GM21526 (cell line): ENCODE measurements around the gene FMOD.

ENCODE experiments used
- ATAC-seq: cut with Tn5 transposase; IDR thresholded peaks from one replicate; pipeline ENCODE4 v1.9.1; 2021; ENCODE audit warnings: moderate library complexity; ENCODE audit not compliant: unreplicated experiment, low FRiP score

Gene FMOD

DNA sequence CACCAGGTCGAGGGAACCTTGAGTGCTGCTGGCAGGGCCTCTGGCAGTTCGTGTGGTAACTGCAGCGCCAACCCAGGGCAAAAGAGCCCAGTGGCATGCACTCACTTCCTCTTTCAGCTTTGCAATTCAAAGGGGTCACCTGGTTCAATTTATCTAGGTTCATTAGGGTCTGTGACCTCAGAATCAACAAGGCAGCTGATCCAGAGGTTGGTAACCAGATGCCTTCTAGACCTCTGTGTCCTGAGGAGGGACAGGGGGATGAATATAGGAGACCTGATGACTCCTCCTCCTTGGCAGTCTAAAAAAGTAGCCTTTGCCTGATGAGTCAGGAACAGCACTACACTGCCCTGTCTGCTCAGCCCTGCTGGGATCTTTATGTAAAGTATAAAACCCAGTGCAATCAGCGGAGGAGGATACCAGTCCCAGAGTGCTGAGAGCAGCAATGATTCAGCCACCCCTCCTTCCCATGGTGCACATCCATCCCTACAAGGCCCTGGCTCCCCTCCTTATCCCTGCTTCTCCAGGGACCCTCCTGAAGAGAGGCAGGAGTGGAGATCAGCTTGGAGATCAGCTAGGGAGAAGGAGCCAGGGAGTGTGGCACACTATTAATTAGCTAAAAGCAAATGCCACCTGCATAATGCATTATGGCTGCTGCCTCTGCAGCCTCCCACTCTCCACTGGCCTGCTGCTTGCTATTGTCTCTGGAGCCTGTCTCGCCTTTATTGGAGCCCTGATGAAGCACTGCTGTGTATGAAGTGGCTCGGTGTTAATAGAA, 11.2 kb upstream of the FMOD start:
- ATAC-seq = no peak

DNA sequence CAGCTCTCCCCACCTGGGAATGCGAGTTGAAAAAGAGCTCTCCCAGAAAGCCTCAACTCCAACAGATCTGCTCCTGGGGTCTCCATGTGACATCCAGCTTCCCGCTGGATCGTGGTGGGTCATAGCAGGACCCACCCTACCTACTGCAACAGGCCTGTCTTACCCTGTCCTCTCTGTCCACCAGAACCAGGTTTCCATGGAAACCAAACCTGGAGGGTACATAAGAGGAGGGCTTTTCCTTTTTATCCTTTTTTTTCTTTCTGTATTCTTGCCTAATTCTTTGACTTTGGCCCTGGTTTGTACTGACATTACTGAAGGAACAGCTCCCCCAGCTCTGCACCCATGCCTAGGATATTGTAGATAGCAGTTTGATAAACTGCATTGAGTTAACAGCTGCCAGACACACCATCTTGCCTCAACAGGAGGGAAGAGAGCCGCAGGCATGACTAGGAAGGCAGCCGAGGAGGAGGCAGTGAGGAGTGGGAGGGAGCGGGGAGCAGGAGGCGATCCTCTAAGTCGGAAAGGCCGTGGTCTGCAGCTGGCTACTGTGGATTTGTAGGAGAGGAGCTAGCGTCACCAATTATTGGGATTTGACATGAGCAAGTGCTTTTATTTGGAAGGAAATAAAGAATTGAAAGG, 9.7 kb upstream of the FMOD start:
- ATAC-seq = no peak

DNA sequence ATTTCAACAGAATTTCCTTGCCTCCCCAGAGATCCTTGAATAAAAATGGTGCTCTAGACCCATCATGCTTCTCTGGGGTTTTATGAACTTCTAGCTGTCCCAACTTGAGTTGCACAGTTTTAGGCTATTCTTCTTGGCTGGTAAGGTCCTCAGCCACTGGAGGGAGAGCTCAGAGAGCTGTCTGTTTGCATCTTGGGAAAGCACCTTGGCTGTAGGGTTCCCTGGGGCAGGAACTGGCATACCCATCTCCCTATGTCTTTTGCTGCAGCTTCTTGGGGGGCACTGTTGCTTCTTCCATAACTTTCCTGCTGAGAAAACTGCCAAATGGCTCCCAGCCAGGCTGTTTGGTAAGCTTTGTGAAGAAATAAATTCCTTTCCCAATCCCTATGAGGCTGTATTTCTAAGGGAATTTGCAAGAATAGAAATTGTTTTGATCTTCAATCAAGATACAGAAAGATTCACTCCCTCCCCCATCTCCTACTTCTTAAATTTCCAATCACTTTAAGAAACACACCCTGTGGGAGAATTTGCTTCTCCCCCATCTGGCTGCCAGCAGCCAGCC, 8.2 kb upstream of the FMOD start:
- ATAC-seq = no peak

DNA sequence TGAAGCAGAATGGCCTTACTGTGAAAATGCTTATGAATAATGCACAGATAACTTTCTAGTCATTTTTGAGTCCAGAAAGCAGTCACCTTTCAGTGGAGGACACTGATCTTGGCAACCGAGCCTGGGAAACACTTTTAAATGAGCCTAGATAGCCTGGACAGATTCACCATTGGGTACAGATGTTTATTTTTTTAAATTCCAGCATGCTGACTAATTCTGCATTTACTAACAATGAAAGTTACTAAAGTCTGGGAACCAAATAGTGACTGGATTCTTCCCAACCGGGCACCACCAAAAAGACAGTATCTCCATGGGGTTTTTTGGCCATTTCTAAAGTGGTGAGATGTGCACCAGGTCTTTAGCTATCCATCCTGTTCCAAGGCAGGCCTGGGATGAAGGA, 3.3 kb upstream of the FMOD start:
- ATAC-seq = no peak

DNA sequence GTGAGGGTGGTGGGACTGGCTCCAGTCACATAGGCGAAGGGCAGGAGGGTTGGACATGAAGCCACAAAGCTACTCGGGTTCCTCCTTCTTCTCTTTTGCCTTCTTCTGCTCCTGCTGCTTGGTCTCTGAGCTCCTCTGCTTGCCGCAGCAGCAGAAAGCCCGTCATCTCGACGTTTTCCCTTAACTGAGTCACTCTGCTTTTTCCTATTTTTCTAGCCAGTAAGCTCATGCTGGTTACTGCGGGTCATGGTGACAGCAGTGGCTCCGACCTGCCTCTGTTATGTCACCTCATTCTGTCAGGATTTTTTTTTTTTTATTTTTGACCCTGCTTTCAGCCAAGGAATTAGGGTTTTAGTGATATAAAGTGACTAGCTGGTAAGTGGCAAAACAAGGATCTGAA, 2.6 kb upstream of the FMOD start:
- ATAC-seq = no peak

DNA sequence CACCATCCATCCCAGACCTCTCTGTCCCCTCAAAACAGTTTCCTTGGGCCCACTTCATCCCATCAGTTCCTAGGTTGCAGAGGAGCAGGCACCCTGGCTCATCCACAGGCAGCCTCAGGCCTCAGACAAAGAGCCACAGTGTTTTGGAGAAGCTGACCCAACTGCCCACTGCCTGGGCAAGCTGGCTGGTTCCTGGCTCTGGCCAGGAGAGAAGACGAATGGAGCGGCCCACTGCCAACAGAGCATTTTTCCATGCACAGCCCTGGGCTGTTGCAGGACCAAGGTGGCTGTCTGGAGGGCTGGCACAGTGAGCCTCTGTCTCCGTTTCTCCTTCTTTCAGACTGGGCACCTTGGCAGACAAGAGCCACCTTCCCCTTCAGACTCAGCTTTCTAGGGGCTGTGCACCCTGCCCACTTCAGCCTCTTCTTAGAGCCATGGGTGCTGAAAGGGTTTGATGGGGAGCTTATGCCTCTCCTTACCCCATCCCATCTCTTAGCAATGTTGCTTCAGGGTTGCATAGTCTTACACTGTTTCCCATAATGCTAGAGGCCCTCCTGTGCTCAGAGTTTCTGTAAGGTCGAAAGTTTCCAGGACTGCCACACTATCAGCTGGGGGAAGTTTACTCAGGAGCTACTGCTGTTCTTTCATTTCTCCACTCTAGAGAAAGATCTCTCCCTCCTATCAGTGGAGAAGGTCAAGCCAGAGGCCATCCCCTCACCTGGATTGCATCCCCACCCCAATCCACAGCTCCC, 973 bp downstream of the FMOD start:
- ATAC-seq = no peak

DNA sequence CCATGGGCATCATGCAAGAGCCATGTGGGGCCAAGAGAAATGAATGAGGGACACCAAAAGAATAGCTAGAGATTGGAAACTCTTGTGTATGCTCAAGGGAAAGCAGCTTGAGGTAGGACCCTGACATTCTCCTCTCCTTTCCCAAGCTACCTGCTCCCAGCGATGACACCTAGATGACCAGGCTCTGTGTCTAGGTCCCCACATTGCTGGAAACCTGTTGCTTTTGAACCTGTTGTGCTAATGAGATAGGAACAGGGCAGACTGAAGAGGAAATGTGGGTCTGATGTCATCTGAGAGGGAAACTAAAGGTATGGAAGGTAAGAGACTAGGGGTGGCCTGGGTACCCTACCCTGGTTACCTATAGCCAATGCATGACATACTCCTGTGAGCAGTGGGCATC, 1.8 kb downstream of the FMOD start:
- no peak for ATAC-seq

DNA sequence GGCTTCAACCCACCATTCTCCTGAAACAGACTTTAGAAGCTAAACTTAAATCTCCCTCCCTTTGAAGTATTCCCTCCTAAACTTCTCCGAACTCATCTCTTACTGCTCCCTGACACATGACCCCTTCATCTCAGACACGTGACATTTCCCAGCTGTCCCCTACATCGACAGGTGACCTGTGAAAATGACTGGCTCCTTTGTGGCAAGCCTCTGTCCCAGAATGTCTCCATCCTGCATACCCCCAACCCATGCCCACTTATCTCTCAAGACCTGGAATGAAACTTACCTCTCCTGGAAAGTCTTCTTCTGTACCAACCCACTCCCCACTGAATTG, 4.2 kb downstream of the FMOD start:
- no peak for ATAC-seq

DNA sequence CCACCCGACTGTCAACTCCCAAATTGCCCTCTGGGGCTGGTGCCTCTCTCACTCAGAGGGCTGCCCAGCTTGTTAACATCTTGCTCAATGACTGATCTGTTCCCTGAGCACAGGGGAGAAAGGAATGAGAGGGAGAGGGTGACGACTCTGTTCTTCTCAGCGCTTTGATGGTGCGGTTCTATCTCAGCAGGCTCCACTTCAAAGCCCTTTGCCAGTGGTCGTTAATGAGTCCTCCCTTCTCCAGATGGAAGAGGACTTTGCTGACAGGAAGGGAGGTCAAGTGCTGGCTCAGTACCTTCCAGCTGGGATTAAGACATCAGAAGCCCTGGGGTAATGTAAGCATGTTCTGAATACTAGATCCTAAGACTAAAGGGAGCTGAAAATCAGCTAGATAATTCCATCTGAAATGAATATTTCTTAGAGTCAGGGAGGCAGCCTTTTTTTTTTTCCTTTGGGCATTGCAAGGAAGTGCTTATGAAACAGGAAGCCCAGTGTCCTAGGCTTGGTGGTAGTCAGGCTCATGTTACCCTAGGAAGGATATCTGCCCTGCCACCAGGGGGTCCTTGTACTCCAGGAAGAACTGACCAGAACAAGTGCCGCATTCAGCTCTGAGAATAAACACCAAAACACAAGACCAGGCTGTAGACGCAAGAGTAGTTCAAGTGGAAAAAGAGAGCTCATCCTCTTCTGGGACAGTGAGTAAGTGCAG, 4.7 kb downstream of the FMOD start:
- ATAC-seq = no peak

DNA sequence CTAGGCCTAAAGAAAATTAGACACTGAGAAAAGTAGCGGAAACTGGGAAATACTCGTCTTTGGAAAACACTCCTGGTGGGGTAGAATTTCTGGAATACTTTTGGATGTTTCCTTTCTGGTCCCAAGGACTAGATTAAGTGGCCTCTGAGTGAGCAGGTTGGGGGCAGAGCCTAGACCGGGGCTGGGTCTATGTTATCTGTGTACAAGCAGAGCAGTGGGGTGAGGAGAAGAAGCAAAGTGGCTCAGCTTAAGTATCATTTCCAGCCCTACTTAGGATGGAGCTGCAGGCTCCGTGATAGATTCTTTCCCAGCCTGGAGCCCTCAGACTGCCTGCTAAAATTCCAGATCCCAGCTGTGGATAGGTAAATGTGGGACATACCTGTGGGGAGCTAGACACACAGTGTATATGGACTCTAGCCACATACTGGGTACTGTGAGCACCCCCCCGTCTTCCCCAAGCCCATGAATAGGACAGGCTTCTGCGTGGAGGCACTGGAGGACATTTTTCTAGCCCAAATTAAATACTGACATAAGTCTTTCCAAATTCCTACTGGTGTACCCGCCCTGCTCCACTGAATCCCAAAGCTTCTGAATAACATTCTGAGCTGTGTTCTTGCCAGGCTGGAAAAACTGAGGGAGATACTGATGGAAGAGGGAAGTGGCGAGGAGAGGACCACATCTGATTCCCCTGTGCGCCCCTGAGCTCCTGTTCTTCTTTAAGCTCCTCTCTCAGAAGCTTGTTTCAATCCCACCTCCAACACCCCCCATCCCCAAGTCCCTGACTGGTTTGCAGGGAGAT, 6.8 kb downstream of the FMOD start:
- ATAC-seq = no peak

DNA sequence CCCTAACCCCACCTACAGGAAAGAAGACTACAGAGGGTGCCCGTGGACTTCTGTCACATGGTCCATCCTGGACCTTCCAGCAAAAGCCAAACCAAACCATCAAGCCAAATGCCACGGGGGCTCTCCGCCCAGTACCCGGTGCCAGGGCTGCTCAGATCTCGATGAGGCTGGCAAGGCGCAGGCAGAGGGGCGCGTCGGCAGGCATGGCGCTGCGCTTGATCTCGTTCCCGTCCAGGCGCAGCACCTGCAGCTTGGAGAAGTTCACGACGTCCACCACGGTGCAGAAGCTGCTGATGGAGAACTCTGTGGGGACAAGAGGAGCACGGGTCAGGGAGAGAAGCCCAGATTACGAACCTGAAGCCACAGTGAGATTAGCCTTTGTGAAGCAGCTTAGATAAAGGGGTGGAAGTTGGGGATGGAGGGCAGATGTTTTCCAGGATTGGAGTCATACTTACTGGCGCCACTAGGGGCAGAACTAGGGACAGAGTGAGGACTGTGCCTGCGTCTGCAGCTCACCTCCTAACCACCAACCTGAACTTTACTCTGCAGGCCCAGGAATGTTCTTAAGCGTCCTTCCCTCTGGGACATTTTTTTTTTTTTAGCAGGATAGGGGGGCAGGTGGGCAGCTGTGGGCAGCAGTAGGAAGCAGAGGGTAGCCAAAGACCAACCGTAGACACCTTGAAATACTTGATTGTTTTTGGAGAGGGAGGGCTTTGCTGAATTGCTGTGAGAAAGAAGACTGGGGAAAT, 8.6 kb downstream of the FMOD start:
- ATAC-seq = no peak

DNA sequence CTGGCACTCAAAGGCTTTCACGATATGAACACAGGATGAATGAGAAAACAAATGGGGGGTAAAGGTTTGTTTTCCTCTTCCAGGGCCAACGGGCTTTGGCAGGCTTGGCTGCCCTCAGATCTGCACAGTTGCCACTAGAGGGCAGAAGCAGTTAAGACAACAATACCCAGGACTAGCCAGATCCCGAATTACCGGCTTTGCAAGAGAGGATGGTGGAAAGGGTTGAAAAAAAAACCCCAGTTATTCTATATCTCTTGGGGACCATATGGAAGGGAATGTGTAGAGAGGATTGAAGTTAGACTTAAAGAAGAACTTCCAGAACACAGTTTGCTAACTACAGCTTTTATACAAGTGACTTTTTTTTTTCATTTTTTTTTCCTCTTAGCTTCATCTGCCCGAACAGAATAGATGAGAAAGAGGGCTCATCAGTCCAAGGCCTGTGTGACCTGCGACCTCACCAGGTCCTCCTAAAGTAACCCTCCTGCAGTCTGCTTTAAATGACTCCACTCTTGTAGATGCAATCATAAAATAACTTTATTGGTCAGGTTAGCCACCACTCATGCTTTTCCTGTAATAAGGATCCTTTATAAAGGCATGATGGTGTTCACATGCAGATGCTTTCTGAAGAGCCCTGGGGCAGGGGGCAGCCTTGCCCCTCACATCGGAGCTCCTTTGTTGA, 10.7 kb downstream of the FMOD start:
- ATAC-seq = peak; percentile 50

DNA sequence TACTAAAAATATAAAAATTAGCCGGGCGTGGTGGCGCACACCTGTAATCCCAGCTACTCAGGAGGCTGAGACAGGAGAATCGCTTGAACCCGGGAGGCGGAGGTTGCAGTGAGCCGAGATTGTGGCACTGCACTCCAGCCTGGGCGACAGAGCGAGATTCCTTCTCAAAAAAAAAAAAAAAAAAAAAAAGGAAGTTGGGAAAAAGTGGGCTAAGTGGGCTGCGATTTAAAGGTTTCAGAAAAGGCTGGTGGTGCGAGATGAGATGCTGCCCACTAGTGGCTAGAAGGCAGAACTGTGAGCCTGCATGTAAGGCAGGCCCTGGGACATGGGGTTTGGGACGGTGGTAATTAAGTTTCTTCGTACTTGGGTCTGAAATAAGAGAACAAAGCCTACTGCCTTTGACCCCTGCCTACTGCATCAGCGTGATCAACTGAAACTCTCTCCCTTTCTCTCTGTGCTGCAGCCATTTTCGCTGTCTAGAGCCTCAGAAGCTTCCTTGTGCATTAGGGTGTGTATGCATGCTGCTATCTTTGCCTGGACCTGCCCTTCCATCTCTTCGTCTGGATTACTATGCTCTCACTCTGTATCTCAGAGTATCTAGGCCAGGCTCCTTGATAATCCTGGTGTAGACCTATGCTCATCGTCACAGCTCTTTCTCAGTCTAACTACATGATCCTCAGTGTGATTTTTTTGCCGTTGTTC, 12.4 kb downstream of the FMOD start:
- ATAC-seq = no peak

DNA sequence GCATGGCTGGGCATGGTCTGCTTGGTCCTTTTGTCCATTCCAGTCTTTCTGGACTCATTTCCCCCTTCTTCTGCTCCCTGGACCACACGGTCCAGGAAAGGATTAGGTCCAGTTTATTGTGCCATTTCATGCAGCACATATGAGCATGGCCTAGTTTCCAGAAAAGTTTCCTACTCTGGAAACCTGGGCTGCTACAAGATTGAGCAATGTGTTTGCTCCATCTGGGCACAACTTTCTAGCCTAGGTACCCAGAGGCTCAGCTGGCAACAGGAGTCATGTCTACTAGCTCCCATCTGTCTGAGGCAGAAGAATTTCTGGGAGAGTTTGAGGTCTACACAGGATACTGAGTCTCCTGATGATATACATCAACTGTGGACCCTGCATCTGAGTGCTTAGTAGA, 14.8 kb downstream of the FMOD start:
- no peak for ATAC-seq

DNA sequence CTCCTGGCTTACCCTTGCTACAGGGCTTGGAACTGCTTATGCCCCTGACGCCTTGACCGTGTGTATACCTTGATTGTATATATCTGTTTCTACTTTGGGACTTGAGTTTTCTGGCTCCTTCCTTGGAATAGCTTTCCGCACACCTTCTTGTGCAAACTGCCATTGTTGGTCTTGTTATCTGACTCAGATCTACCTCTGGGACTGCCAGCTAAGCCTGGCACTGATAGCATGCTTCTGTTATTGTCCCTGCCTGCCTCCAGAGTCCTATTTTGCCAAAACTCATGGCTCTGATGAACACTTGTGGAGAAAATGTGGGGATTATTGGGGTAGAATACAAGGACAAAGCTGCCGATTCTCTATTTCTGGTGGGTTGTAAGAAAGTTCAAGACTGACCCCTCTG, 15.4 kb downstream of the FMOD start:
- ATAC-seq = no peak

DNA sequence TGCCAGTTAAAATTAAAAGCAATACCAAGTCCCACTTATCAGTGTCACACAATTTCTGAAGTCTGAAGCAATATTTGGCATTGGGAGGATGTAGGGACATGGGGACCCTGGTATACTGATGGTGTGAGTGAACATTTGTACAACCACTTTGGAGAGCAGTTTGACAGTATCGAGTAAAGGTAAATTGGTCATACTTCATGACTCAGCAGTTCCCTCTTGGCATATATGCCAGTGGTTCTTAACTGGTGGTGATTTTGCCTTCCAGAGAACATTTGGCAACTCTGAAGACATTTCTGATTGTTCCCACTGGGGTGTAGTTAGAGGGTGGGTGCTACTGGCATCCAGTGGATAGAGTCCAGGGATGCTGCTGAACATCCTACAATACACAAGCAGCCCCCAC, 19.7 kb downstream of the FMOD start:
- ATAC-seq = no peak

DNA sequence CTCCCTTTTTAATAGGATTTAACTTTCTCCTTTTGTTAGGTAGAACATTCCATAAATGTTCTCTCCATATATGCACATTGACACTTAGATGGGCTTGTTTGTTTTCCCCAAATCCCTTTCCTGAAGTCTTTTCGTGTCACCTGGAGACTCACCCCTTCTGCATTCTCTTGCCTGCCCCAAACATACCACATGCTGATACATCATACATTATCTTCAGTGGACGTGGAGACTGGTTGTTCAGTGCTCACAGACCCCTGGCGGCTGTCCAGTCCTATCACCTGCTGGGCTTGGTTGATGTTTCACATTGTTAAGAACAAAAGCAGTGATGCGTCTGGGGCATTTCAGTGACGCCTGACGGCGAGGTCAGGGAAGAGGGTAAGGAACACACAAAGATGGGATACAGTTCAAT, 22.2 kb downstream of the FMOD start:
- no peak for ATAC-seq
